PC-3 (cell line): ENCODE results near the gene POPDC2.
"Not testable (repeated sequence)": the region's sequence is repeated elsewhere in the genome, so short reads cannot be mapped to it uniquely, and the experiment has no call there.

Experiments
- CTCF ChIP-seq: fragments of 300-600 bp; sonication (generic); conservative IDR thresholded peaks from 2 replicates; pipeline ENCODE4 v1.5.1; 2017; ENCODE audit warnings: antibody characterized with exemption, low read depth, mild to moderate bottlenecking, low read length
- EZH2 ChIP-seq: fragments of 300-600 bp; sonication (generic); IDR thresholded peaks from one replicate; pipeline ENCODE4 v1.6.1; 2017; ENCODE audit warnings: antibody characterized with exemption, mild to moderate bottlenecking, low read length; ENCODE audit not compliant: unreplicated experiment
- EZH2phosphoT487 ChIP-seq: fragments of 300-600 bp; sonication (generic); IDR thresholded peaks from 2 replicates; pipeline ENCODE4 v1.6.1; 2018; ENCODE audit warnings: mild to moderate bottlenecking, antibody characterized with exemption, low read length, borderline replicate concordance

- TF ChIP-seq CTCF, EZH2, EZH2phosphoT487: not testable (repeated sequence)
Observed at GRCh38 chr3:119594929-119595328, 65.5 kb downstream of the POPDC2 start.
